Pancreas (tissue), 10 donors: Measurements from ENCODE around the gene EHD3. TPM values are rescaled to one million over a fixed set of nuclear protein-coding genes. Genes with fewer than 3 reads are reported as not detected.

ENCODE experiments used
- ATAC-seq, 4 donors: fragments of 200-7000 bp; cut with Tn5 transposase; one replicate each; pipeline versions ENCODE4 v1.8.0 to v1.9.1; 2020; ENCODE audit warnings: mild to moderate bottlenecking in 4 of 4, moderate library complexity in 4 of 4
- DNase-seq, 6 donors: peaks; one replicate each; pipeline ENCODE4 v3.0.0-alpha.2; 2020
- FAIRE-seq: peaks from 2 replicates; lab custom pipeline; 2012; peaks lifted over from hg19 to GRCh38; lab: Jason Lieb, UNC
- H3K27ac ChIP-seq, 4 donors: fragments of 200-600 bp; sonication (generic); 1 replicate in 3 of 4; 2 replicates in 1 of 4; pipeline versions ENCODE4 v1.5.0 to v1.8.0; 2020
- H3K27me3 ChIP-seq, 4 donors: fragments of 200-600 bp; one replicate each; pipeline ENCODE4 v1.8.0; 2021
- H3K36me3 ChIP-seq, 3 donors: fragments of 200-600 bp; sonication (generic) in 1 of 3; one replicate each; pipeline versions ENCODE4 v1.5.0 to v1.8.0; 2020 to 2021
- H3K4me1 ChIP-seq, 3 donors: fragments of 200-600 bp; one replicate each; pipeline ENCODE4 v1.8.0; 2021
- H3K4me3 ChIP-seq, 4 donors: fragments of 200-600 bp; sonication (generic) in 2 of 4; one replicate each; pipeline versions ENCODE4 v1.5.0 to v1.8.0; 2020 to 2021
- H3K9me3 ChIP-seq, 4 donors: fragments of 200-600 bp; one replicate each; pipeline ENCODE4 v1.8.0; 2021
- CTCF ChIP-seq, 4 donors: fragments of 200-600 bp; sonication (generic) in 3 of 4; IDR thresholded peaks; one replicate each; pipeline versions ENCODE4 v1.5.0 to v1.8.0; 2021; ENCODE audit warnings: antibody characterized with exemption in 4 of 4
- WGBS, 2 donors: extraction: QIAGEN DNeasy Blood & Tissue Kit; methylation state at CpG; one replicate each; pipeline ENCODE4 v1.1.7; 2013; 5-methylcytosine and 5-hydroxymethylcytosine counted together
- intact Hi-C, 3 donors: fragments of 100-400 bp; cut with DNase I; formaldehyde crosslinking; loops; one replicate each; pipeline versions ENCODE4 v1.11.1 to v1.14.2; 2022
- polyA plus RNA-seq, 2 donors: library from polyadenylated mRNA; stranded (reverse); fragments of 200-250 nt; gene quantifications; one replicate each; pipeline ENCODE4 v1.2.3, GENCODE V29; 2013
- total RNA-seq, 6 donors: library from RNA; stranded (reverse); fragmentation: NEBNext Ultra II Directional in 4 of 6; extraction: Animal tissue kit (Norgen Biotek cat#: 25700) in 4 of 6; gene quantifications; one replicate each; pipeline versions ENCODE4 v1.2.1 to v1.2.4, GENCODE V29; 2021 to 2023
- donor health status: healthy with polysubstance abuse.
- donor health status: DM: no; HTN: no; CAD: no; lungs with moderate emphysema.
- donor health status: DM: no; HTN: no; CAD: no.
- donor health status: control.
- donor health status: control.
- donor health status: Bipolar disorder and iron deficiency.
- donor health status: DM: yes; HTN: yes; CAD: no.
- donor health status: DM: no; HTN: no; CAD: no.
- donor health status: DM: no; HTN: no; CAD: no.
- donor health status: DM: yes; HTN: yes; CAD: no.

EHD3 gene
- total and polyA plus RNA-seq, 8 donors, result 0.46 to 3.5 (median 0.81) TPM

- no peak for FAIRE-seq
- no peak for ATAC-seq
- Histone ChIP-seq H3K27ac (no peak overlapping the region), H3K36me3 (no peaks in the 10 kb centered on the region), H3K9me3 (no peaks in the 10 kb centered on the region), H3K4me3 (no peak overlapping the region), H3K4me1 (no peaks in the 10 kb centered on the region), H3K27me3 (no peaks in the 10 kb centered on the region)
- TF ChIP-seq CTCF (IDR thresholded peaks at IDR 0.05), result no peak
- DNase-seq, result no peak
- intact Hi-C loops, result no loop called here
- WGBS, 2 donors, result 80 to 86% methylated on average over 3 of the region's 3 CpGs
Measured at GRCh38 chr2:31251018-31251417, 17.1 kb downstream of the EHD3 start.

- intact Hi-C loops, result no loop called here
- Histone ChIP-seq H3K9me3 (no peaks in the 10 kb centered on the region), H3K27ac (no peak overlapping the region), H3K36me3 (no peaks in the 10 kb centered on the region), H3K4me3 (no peak overlapping the region), H3K4me1 (no peaks in the 10 kb centered on the region), H3K27me3 (no peaks in the 10 kb centered on the region)
- TF ChIP-seq CTCF (IDR thresholded peaks at IDR 0.05), result no peak
- no peak for ATAC-seq
- no peak for DNase-seq
- no peak for FAIRE-seq
- 67 to 74% methylated on average over 6 of the region's 6 CpGs for WGBS, 2 donors
Measured at GRCh38 chr2:31251851-31252250, 17.9 kb downstream of the EHD3 start.

- H3K4me1 ChIP-seq, result no peaks in the 10 kb centered on the region
- H3K4me3 ChIP-seq, result no peak overlapping the region
- 76 to 84% methylated on average over 13 of the region's 13 CpGs for WGBS, 2 donors
- TF ChIP-seq CTCF (IDR thresholded peaks at IDR 0.05), result no peak
- intact Hi-C loops, result no loop called here
- DNase-seq (no peak), FAIRE-seq (no peak), ATAC-seq (no peak)
- H3K27ac ChIP-seq, result no peak overlapping the region
- no peaks in the 10 kb centered on the region for H3K36me3 ChIP-seq
- H3K27me3 ChIP-seq, result no peaks in the 10 kb centered on the region
- no peaks in the 10 kb centered on the region for H3K9me3 ChIP-seq
Measured at GRCh38 chr2:31253356-31254131, 19.6 kb downstream of the EHD3 start.

GRCh38 chr2:31254237-31255203, 20.6 kb downstream of the EHD3 start:
- intact Hi-C loops, result no loop called here
- ATAC-seq (no peak), DNase-seq (no peak), FAIRE-seq (no peak)
- no peaks in the 10 kb centered on the region for H3K27me3 ChIP-seq
- no peak overlapping the region for H3K4me3 ChIP-seq
- TF ChIP-seq CTCF (IDR thresholded peaks at IDR 0.05), result no peak
- WGBS, 2 donors, result 83 to 86% methylated on average over 19 of the region's 19 CpGs
- no peaks in the 10 kb centered on the region for H3K4me1 ChIP-seq
- H3K36me3 ChIP-seq, result no peaks in the 10 kb centered on the region
- H3K27ac ChIP-seq, result no peak overlapping the region
- no peaks in the 10 kb centered on the region for H3K9me3 ChIP-seq
